Calu3 (cell line): Measurements from ENCODE around the gene TNS1. TPM values are rescaled to one million over a fixed set of nuclear protein-coding genes. Genes with fewer than 3 reads are reported as not detected.

Source experiments
- BruUV-seq: library from RNA; stranded (reverse); fragments of 400-500 nt; replicated peaks from 2 replicates; lab custom pipeline; 2021; lab: Mats Ljungman, UMichigan
- CTCF ChIA-PET: fragments of 300-600 bp; sonication (Branson Sonifier 250); formaldehyde crosslinking; loops from one replicate; lab custom pipeline; 2022; ENCODE audit warnings: antibody characterized with exemption; lab: Charles Lee
- DNase-seq: peaks from one replicate; pipeline ENCODE4 v3.0.0; 2022
- H3K27ac Mint-ChIP-seq: one replicate; pipeline ENCODE4 v1.8.0; 2022; ENCODE audit warnings: mixed read lengths; ENCODE audit not compliant: unreplicated experiment
- H3K27me3 Mint-ChIP-seq: one replicate; pipeline ENCODE4 v1.8.0; 2022; ENCODE audit warnings: mixed read lengths; ENCODE audit not compliant: unreplicated experiment
- H3K36me3 Mint-ChIP-seq: one replicate; pipeline ENCODE4 v1.8.0; 2022; ENCODE audit warnings: mild to moderate bottlenecking, moderate library complexity, mixed read lengths; ENCODE audit not compliant: insufficient read depth, unreplicated experiment
- H3K4me1 Mint-ChIP-seq: one replicate; pipeline ENCODE4 v1.8.0; 2022; ENCODE audit warnings: mild to moderate bottlenecking, low read depth, mixed read lengths; ENCODE audit not compliant: unreplicated experiment
- H3K4me3 Mint-ChIP-seq: one replicate; pipeline ENCODE4 v1.8.0; 2022; ENCODE audit warnings: mild to moderate bottlenecking, low read depth, moderate library complexity, mixed read lengths; ENCODE audit not compliant: unreplicated experiment
- H3K9me3 Mint-ChIP-seq: one replicate; pipeline ENCODE4 v1.8.0; 2022; ENCODE audit warnings: low read depth, mixed read lengths; ENCODE audit not compliant: unreplicated experiment
- intact Hi-C: fragments of 100-400 bp; cut with micrococcal nuclease; formaldehyde crosslinking; loops from one replicate; pipeline ENCODE4 v1.10.0; 2022; ENCODE audit not compliant: unreplicated experiment
- total RNA-seq: library from RNA; stranded (reverse); gene quantifications from 2 replicates; pipeline ENCODE4 v1.2.3, GENCODE V29; 2022
- TF ChIP-seq, protein P1 (sequence below): fragments of 200-600 bp; IDR thresholded peaks from one replicate; pipeline ENCODE4 v1.8.0; 2022; ENCODE audit warnings: antibody characterized with exemption; ENCODE audit not compliant: unreplicated experiment

TNS1 gene
- total RNA-seq, 1 experiment from 2014 or later: 2.2 TPM

GRCh38 chr2:217941886-217942728 is 60.7 kb downstream of the TNS1 start:
- TF ChIP-seq, protein P1, sequence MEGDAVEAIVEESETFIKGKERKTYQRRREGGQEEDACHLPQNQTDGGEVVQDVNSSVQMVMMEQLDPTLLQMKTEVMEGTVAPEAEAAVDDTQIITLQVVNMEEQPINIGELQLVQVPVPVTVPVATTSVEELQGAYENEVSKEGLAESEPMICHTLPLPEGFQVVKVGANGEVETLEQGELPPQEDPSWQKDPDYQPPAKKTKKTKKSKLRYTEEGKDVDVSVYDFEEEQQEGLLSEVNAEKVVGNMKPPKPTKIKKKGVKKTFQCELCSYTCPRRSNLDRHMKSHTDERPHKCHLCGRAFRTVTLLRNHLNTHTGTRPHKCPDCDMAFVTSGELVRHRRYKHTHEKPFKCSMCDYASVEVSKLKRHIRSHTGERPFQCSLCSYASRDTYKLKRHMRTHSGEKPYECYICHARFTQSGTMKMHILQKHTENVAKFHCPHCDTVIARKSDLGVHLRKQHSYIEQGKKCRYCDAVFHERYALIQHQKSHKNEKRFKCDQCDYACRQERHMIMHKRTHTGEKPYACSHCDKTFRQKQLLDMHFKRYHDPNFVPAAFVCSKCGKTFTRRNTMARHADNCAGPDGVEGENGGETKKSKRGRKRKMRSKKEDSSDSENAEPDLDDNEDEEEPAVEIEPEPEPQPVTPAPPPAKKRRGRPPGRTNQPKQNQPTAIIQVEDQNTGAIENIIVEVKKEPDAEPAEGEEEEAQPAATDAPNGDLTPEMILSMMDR: no peak
- CTCF ChIA-PET: no interaction called here
- intact Hi-C loops: no loop called here
- Mint-ChIP-seq H3K4me3 (no peak overlapping the region), H3K27ac (no peak overlapping the region), H3K4me1 (peaks cover 10% of the 10 kb centered on the region), H3K27me3 (peaks cover 75% of the 10 kb centered on the region), H3K36me3 (no peaks in the 10 kb centered on the region), H3K9me3 (no peaks in the 10 kb centered on the region)
- no TSS peak for BruUV-seq
- DNase-seq: no peak

- no TSS peak for BruUV-seq
- H3K9me3 Mint-ChIP-seq: no peaks in the 10 kb centered on the region
- H3K4me1 Mint-ChIP-seq: peaks cover 10% of the 10 kb centered on the region
- no peak overlapping the region for H3K4me3 Mint-ChIP-seq
- CTCF ChIA-PET: no interaction called here
- H3K27ac Mint-ChIP-seq: no peak overlapping the region
- peaks cover 75% of the 10 kb centered on the region for H3K27me3 Mint-ChIP-seq
- TF ChIP-seq, protein P1: no peak
- intact Hi-C loops: no loop called here
- H3K36me3 Mint-ChIP-seq: no peaks in the 10 kb centered on the region
- DNase-seq: no peak
These were observed 61.5 kb downstream of the TNS1 start for GRCh38 chr2:217941339-217941738.

DNA sequence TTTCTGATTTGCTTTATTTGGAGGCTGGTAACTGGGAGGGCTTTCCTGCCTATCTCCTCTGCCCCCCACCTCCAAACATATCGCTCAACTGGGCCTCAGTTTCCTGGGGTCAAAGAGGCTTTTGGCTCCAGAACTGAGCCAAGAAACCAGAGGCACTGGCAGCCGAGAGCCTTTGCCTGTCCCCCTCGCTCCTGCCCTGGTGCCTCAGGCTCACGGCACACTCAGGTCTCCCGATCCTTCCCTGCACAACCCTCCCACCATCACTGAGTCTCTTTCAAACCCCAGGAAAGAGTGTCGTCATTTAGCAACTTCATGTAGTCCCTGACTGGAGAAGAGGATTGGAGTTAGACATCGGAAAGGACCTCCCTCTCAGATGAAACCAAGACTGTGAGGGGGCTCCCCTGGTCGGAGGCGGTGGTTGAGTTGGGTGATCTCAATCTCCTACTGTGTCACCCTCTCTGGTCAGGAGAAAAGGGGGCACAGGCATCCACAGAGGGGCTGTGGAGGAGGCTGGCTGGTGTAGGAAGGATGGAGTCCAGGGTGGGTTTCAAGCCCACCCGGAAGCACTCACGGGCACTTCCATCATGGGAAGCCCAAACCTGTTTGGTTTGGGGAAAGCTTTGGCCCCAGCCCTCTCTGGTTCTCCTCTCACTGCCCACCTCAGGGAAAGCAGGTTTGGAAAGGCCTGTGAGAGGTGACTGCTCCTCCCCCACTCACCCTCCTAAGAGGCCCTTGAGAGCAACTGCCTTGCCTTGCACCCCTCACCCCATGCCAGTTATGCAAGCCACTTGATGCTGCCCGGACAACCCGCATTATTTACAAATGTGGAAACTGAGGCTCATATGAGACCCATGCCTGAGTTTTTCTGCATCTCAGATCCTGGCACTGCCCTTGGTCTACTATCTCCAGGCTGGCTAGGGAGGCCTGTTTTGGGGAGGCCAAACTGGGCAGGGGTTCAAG is 62.3 kb downstream of the TNS1 start:
- Mint-ChIP-seq H3K27me3 (peaks cover 75% of the 10 kb centered on the region), H3K4me1 (peaks cover 10% of the 10 kb centered on the region), H3K36me3 (no peaks in the 10 kb centered on the region), H3K27ac (no peak overlapping the region), H3K9me3 (no peaks in the 10 kb centered on the region), H3K4me3 (no peak overlapping the region)
- no TSS peak for BruUV-seq
- intact Hi-C loops: no loop called here
- CTCF ChIA-PET: no interaction called here
- TF ChIP-seq, protein P1: no peak
- DNase-seq: no peak

GRCh38 chr2:217939629-217940245 is 63.1 kb downstream of the TNS1 start:
- no peak overlapping the region for H3K27ac Mint-ChIP-seq
- TF ChIP-seq, protein P1: no peak
- H3K9me3 Mint-ChIP-seq: no peaks in the 10 kb centered on the region
- no peak overlapping the region for H3K4me3 Mint-ChIP-seq
- BruUV-seq: no TSS peak
- DNase-seq: no peak
- peaks cover 10% of the 10 kb centered on the region for H3K4me1 Mint-ChIP-seq
- no peaks in the 10 kb centered on the region for H3K36me3 Mint-ChIP-seq
- peaks cover 75% of the 10 kb centered on the region for H3K27me3 Mint-ChIP-seq
- intact Hi-C loops: no loop called here
- CTCF ChIA-PET: no interaction called here
